GM21381 (cell line): ENCODE measurements around the gene RNGTT.
"Not testable (repeated sequence)": the region's sequence is repeated elsewhere in the genome, so short reads cannot be mapped to it uniquely, and the experiment has no call there.

ENCODE experiments used
- ATAC-seq: cut with Tn5 transposase; IDR thresholded peaks from one replicate; pipeline ENCODE4 v1.9.1; 2021; ENCODE audit warnings: mild to moderate bottlenecking, moderate library complexity; ENCODE audit not compliant: unreplicated experiment

RNGTT gene

DNA sequence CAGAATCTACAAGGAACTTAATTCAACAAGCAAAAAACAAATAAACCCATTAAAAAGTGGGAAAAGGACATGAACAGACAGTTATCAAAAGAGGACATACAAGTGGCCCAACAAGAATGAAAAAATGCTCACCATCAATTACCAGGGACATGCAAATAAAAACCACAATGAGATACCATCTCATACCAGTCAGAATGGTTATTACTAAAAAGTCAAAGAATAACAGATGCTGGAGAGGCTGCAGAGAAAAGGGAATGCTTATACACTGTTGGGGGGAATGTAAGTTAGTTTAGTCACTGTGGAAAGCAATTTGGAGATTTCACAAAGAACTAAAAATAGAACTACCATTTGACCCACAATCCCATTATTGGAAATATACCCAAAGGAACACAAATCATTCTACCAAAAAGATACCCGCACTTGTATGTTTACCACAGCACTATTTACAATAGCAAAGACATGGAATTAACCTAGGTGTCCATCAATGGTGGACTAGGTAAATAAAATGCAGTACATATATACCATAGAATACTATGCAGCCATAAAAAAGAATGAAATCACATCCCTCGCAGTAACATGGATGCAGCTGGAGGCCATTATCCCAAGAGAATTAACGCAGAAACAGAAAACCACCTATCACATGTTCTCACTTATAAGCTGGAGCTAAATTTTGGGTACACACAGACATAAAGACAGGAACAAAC lies 48.4 kb downstream of the RNGTT start:
- no peak for ATAC-seq

GRCh38 chr6:88914180-88914579 lies 49.2 kb downstream of the RNGTT start:
- ATAC-seq, result no peak

DNA sequence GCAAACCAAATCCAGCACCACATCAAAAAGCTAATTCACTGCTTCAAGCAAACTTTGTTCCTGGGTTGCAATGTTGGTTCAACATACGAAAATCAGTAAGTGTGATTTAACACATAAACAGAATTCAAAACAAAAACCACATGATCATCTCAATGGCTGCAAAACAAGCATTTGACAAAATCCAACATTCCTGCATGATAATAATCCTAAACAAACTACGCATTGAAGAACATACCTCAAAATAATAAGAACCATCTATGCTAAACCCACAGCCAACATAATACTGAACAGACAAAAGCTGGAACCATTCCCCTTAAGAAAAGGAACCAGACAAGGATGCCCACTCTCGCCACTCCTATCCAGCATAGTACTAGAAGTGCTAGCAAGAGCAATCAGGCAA lies 49.9 kb downstream of the RNGTT start:
- no peak for ATAC-seq

DNA sequence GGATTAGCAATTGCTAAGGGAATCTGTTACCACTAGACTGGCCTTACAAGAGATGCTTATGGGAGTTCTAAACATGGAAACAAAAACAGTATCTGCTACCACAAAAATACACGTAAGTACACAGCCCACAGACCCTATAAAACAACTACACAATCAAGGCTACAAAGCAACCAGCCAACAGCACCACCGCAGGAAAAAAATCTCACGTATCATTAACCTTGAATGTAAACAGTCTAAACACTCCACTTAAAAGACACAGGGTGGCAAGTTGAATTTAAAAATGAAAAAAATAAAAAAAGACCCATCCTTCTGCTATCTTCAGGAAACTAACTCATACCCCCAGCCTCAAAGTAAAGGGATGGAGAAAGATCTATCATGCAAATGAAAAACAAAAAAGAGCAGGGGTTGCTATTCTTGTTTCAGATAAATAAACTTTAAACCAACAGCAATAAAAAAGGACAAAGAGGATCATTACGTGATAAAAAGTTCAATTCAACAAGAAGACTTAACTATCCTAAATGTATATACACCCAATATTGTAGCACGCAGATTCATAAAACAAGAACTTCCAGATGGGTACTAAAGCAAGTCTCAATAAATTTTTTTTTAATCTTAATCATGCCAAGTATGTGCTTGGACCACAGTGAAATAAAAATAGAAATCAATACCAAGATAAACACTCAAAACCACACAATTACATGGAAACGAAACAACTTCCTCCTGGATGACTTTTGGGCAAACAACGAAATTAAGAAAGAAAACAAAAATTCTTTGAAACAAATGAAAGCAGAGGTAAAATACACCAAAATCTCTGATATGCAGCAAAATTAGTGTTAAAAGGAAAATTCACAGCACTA lies 52.3 kb downstream of the RNGTT start:
- no peak for ATAC-seq

GRCh38 chr6:88908598-88909548 lies 54.5 kb downstream of the RNGTT start:
- no peak for ATAC-seq

- ATAC-seq, result not testable (repeated sequence)
These were observed 56.3 kb downstream of the RNGTT start for GRCh38 chr6:88907148-88907547.

- no peak for ATAC-seq
These were observed 63.7 kb downstream of the RNGTT start for GRCh38 chr6:88899569-88900316.

GRCh38 chr6:88895911-88896310 lies 67.5 kb downstream of the RNGTT start:
- no peak for ATAC-seq

DNA sequence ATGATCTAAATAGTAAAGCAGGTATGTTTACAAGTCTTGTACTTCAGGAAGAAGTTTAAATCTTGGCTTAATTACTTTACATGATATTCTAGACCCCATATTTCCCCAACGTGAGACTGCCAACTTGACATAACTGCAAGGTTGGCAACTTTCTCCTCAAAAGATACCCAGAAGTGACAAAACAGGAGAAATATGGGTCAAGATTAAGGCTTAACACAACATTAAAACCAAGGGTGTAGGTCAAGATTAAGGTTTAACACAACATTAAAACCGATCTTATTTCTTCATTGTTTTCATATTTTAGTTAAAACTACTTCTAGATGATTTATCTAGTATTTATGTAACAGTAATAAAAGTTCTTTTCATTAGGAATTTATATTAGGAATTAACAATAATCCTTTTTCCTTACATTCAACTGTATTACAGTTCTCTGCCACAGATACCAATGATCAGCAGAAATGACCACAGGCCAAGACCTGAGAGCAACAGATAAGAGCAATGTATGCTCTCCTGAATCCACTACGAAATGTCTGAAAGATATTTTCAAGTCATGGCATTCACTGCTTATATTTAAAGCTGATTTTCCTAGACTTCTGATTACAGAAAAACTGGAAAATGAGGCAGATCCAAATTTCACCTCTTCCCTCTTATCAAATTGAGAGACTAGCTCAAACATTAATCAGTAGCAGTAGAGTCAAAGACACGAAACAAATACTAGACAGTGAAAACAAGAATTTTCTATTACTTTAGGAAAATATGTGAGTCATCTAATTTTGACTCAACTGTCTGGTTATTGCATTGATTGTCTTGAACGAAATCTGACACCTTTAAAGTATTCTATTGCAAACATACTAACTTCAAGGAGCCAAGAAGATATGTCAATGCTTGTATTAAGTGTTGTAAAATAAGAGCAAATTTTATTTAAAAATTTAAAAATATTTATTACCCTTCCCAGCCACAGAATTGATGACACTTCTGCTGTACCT lies 72.3 kb downstream of the RNGTT start:
- no peak for ATAC-seq

DNA sequence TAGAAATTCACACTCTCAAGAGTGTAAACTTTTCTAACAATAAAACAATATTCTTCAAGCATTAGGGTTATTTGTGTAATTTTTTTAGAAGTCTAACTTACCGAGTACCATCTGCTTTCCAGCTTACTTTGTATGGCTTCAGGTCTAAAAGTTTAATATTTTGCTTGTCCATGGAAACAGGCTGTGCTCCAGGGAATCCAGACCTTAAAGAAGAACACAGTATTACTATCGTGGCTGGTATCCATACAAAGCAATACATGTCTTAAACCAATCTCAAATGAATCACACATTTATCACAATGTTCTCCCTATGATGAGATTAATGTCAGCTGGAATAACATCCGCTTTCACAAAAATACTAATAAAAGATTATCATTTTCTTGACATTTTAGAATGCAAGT lies 73.0 kb downstream of the RNGTT start:
- no peak for ATAC-seq

- no peak for ATAC-seq
These were observed 79.1 kb downstream of the RNGTT start for GRCh38 chr6:88884361-88884760.

GRCh38 chr6:88882536-88882935 lies 80.9 kb downstream of the RNGTT start:
- no peak for ATAC-seq

- ATAC-seq, result no peak
These were observed 82.0 kb downstream of the RNGTT start for GRCh38 chr6:88881451-88881850.

DNA sequence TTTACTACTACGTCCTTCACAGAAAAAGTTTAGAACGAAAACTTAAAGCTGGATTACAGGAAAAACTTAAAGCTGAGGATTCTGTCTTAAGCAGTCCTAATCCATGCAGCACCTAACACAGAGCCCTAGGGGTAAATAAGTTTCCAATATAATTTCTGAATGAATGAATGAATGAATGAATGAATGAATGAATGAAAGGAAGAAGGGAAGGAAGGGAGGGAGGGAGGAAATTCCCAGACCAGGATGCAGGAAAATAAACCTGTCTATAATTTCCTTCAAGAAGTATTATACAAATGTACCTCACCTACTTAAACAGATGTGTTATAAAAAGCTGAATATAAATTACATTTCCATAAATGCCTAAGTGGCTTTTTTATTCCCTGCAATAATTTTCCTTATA lies 83.4 kb downstream of the RNGTT start:
- ATAC-seq, result no peak

DNA sequence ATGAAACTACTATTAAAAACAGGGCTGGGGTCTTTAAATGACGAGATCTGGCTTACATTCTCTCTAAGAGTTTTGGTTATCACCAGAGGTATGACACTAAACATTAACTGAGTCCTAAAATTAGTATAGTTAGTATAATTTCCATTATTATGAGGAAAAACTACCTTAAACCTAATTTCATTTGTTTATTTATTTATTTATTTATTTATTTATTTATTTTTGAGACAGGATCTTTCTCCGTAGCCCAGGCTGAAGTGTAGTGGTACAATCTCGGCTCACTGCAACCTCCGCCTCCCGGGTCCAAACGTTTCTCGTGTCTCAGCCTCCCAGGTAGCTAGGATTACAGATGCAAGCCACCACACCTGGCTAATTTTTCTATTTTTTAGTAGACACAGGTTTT lies 85.5 kb downstream of the RNGTT start:
- ATAC-seq, result no peak

DNA sequence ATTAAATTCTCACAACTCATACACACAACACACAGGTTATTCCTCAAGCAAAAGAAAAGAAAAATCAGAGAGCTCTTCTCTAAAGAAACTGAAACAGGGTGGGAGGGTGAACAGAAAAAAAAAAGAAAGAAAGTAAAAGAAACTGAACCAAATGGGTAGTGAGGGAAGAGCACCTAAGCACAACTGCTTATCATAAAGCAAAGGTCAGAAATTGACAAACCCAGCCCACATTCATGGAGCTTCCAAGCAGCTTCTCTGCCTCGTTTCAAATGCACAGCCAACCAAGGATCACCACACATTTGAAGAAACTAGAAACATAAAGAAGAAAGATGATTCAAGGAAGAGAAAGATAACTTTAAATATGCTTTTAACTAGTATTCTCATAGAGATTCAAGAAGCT lies 90.5 kb downstream of the RNGTT start:
- ATAC-seq, result no peak

- ATAC-seq, result no peak
These were observed 91.9 kb downstream of the RNGTT start for GRCh38 chr6:88871498-88871897.

DNA sequence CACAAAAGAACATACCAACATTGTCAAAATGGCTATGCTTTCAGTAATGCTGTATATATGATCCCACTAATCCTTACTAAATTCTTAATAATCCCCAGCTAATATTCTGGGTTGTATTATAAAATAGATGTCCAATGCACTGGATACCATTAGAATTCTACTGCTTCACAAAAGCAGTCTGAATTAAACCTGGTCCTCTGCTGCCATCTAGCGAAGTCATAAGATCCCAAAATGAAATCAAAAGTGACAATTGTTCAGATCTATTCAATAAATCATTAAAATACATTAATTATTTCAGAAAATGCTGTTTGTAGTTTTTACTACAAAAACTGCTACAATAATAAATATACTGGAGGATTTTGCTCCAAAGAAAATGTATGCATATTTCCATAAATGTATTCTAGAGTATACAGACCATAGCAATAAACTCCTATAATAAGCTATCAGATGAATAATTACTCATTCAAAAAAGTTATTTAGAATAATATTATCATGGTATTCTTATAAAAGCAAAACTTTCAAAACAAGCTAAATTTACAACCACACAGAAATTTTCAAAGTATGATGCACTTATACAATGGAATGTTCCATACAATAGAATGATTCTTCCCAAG lies 92.6 kb downstream of the RNGTT start:
- ATAC-seq, result no peak
